ENCODE results near the gene BGN.

The BGN gene

DNA sequence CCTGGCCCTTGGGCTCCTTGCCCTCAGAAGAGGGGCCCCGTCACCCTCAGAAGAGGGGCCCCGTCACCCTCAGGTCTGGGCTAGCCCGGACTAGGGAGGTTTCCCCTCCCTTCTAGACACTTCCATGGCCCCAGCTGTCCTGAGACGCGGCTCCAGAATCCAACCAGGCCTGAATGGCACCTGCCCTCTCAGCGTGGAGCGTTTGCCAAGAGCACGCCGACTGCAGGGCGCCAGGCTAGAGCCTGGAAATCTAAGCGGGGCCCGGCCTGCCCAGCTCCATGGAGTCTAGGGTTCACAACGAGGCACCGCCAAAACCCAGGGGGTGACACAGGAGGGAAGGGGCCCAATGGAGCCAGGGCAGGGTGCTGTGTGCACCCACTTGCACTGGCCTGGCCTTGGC is 14.8 kb downstream of the BGN start:
- no peak for DNase-seq

DNA sequence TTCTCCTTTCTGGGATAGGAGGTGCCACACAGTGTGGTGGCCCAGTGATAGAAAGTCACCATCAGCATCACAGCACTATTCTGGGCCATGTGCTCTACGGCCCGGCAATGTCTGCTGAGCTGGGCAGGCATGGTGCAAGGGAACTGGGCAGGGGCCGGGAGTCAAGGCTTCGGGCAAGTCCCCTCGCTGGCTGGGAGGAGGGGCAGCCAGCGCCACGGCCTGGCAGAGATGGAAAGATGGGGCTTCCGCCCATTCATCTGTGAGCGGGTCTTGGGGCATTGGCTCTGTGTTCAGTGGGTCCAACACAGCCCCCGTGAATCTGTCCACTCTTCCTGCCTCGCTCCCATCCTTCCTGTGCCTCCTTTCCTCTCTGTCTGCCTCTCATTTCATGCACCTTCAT is 15.6 kb downstream of the BGN start:
- DNase-seq: no peak

DNA sequence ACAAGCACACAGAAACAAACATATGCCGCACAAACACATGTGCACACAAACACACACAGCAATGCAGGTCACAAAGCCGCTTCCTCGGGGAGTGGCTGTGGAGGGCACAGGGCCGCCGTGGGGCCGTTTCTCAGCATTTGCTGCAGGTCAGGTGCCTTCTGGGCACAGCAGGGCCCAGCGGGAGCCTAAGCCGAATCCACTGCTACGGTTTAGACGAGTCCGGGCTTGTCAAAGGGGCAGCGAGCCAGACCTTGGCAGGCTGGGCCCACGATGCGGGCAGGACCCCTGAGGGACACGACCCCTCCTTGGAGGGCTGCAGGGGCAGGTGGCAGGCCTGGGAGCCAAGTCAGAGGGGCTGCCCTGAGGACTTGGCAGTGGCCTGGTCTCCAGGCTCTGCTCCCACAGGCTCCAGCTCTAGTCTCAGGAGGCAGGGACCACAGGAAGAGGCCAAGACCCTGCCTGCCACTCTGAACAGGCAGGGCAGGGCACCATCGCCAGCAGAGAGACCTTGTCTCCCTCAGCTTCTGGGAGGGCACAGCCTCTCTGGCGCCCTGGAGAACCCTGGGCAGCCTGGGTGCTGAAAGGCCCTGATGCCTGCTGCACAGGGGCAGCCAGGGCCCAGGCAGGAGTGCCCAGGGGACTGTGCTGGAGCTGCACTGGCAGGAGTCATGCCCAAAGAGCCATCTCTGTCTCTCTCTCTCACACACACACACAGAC is 17.2 kb downstream of the BGN start:
- DNase-seq: no peak

DNA sequence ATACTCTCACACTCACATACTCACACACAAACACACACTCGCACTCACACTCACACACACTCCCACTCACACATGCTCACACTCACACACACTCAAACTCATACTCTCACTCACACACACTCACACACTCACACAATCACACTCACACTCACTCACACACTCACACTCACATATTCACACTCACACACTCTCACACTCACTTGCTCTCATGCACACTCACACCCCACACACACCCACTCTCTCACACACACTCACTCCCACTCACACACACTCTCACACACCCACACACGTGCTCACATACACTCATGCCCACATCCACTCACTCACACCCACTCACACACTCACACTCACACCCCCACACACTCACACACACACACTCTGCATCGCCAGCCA is 17.7 kb downstream of the BGN start:
- no peak for DNase-seq

DNA sequence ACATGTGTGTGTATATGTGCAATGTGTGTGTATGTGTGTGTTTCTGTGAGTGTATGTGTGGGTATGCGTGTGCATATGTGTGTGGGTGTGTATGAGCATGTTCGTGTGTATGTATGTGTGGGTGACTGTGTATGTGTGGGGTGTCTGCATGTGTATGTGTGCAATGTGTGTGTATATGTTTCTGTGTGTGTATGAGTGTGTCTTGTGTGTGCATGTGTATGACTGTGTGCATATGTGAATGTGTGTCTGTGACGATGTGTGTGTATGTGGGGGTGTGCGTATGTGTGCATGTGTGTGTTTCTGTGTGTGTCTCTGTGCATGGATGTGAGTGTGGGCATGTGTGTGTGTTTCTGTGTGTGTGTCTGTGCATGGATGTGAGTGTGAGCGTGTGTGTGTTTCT is 18.5 kb downstream of the BGN start:
- DNase-seq: no peak

DNA sequence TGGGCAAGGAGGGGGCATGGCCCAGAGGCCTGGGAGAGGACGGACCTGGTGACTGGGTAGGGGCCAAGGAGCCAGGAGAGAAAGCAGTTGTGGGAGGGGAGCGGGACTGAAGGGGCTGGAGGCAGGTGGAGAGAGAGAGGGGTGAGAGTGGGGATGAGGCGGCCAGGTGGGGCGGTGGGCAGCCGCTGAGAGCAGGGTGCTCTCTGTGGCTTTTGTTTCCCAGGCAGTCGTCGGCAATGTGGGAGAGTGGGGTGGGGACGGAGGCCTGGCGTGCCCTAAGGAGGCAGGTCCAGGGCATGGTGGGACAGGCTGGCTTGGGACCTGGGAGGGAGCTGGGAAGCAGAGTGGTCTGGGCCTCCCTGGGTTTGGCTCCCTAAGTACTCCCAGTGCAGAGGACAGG is 19.5 kb downstream of the BGN start:
- no peak for DNase-seq

DNA sequence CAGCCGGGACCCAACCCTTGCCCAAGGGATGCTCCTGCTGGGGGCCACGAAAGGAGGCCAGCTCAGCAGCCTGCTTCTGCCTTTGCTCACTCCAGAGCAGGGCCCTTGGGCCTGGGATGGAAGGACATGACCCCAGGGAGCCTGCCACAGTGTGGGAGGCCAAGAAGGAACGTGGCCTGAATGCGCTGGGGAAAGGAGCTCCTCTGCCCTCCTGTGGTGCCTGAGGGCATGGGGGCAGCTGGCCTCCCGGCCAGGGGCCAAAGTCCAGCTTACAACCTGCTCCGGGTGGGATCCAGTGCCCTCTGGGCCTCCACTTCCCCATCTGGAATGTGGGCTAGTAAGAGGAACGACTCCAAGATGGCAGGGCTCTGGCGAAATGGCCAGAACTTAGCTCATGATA is 20.7 kb downstream of the BGN start:
- no peak for DNase-seq

DNA sequence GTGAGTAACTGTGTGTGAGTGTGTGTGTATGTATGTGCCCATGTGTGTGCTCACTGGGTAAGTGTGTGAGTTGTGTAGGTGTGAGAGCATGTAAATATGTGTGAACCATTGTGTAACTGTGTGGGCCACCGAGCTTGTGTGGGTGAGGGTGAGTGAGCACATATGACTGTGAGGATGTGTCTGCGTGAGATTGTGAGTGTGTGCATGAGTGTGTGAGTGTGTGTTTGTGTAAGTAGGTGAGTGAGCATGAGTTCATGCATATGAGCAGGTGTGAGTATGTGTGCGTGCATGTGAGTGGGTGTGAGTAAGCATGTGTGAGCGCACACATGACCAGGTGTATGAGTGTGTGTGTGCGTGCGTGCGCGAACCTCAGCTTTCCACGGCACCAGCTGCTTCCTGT is 21.3 kb downstream of the BGN start:
- no peak for DNase-seq

DNA sequence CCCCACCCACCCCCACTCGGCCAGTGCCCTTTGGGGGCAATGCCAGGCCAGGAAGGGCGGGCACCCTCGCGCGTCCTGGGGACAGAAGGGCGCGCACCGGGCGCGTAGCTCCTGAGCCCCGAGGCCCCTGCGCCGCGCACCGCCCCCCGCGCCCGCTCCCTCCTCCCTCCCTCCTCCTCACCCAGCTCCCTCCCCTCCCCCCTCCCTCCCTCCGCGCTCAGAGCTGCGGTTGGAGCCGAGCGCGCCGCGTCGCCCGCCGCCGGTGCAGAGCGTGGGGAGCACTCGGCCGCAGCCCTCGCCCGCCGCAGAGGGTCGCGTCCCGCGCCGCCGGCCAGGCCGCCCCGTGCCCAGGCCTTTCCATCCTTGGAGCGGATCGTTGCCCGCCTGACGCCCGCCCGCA is 22.6 kb downstream of the BGN start, which contains the start of gene ATP2B3:
Gene ATP2B3, plus strand, starts transcription at position 220 of the 400 bp plus-strand sequence. CDS start 18,606 bp downstream, outside the sequence.
- no peak for DNase-seq

DNA sequence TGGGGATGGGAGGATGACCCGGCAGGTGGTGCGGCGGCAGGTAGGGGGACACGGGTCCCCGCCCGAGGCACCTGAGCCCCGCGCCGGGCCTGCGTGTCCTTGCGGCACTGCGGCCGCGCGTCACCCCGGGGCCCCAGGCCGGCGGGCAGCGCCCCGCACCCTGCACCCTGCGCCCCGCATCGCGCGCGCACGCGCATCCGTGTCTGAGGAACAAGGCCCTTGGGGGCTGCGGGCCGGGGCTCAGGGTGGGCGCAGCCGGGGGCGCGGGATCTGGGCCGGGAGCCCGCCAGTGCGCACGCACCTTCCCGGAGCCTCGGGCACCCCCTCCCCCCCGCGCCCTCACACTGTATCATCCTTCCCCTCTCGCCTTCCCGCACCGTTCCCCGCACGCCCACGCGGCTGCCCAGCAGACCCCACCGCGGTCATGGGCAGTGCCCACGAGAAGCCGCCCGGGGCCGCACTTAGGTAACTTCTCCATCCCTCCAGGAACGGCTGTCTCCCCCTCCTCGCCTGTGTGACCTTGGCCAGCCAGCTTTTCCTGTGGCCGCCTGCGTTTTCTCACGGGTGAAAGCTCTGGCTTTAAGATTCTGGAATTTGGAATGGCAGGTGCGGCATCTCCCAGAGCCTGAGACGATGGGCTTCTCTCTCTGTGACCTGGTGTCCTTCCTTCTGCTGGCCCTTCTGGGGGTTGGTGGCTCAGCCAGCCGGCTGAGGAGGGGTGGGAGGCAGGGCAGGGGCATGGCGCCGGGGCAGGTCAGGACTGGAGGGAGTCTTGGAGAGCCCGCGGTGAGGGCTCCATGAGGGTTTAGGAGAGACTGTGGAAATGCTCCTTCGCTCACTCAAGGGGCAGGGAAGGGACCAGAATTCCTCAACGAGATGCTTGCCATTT is 23.4 kb downstream of the BGN start:
- DNase-seq: no peak

DNA sequence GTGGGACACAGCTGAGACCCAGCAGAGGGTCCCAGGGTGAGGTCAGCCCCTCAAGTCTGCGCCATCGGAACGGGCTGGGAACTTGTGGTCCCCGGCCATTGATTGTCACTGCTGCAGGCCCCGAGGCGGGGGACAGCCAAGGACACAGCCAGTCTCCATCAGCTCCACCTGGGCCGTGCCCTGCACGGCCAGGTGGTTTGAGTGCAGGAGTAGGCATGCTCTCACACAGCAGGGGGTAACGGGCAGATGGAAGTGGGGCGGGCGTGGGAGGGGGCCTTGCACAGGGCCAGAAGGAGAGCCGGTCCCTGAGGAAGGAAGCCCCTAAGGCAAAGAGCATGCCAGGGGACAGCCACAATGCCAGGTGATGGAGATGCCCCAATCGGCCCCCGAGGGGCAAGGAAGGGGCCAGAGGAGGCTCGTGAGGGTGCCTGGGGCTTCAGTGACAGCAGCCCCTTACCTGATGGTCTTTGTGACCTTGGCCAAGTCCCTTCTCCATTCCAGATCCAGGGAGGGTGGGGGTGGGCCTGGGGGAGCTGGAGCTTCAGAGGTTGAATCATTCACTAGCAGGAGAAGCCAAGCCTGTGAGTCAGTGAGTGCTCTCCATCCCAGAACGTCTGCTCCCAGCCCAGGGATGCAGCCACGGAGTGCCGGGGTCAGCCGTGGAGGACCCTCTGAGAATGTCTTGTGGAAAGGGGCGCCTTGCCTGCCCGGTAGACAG is 24.9 kb downstream of the BGN start:
- DNase-seq: no peak

DNA sequence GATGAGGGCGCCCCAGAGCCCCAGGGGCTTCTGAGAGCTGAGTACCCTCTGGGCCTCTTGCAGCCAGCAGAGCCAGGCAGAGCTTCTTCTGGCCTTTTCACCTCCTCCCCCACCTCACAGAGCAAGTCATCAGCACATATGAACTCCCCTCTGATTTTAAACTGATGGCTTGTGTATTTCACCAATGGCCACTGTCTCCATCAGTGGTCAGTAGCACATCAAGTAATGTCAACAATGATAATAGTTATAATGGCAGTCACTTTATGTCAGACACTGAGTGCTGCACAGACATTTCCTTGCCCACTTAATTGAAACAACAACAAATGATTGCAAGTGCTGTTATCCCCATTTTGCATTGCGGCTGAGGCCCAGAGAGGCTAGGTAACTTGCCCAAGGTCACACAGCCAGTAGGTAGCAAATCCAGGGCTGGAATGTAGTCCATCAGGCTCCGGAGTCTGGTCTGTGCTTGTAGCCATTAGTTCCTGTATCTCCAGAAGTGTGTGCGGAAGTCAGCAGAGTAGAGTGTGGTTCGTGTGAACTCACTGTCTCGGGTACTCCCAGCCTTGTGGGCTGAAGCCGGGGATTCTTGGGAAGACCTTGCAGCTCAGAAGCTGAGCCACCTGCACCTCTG is 25.6 kb downstream of the BGN start:
- DNase-seq: no peak

DNA sequence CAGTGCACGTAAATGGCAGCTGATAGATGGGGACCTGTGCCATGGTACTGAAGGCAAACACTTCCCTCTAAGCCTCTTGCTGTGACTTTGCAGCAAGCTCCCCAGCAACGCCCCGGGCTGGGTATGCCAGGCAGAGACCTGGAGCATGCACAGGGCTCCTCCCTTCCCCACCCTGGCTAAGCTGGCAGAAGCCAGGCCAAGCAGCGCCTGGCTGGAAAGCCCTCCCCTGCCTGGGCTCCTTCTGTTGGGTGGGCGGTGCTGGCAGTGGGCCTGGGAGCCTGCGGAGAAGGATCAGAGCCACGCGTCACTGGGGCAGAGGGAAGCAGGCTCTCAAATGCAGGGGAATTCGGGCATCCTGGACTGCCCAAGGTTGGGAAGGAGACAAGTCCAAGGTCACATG is 26.3 kb downstream of the BGN start:
- no peak for DNase-seq

DNA sequence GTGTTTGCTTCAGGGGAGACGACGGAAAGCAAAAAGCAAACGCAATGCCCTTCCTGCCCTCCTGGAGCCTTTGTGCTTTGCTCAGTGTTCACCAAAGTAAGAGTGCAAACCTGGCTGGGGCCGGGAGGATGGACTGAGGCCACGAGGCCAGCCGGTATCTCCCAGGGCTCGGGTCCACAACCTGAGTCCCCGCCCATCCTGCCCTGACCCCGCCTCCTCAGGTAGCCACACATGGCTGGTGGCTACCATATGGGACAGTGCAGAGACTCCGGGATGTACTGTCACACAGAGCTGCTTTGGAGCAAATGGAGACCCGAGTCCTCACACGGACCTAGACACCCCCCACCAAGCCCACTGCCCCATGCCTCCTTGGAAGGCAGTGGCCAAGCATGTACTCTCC is 27.5 kb downstream of the BGN start:
- DNase-seq: no peak

DNA sequence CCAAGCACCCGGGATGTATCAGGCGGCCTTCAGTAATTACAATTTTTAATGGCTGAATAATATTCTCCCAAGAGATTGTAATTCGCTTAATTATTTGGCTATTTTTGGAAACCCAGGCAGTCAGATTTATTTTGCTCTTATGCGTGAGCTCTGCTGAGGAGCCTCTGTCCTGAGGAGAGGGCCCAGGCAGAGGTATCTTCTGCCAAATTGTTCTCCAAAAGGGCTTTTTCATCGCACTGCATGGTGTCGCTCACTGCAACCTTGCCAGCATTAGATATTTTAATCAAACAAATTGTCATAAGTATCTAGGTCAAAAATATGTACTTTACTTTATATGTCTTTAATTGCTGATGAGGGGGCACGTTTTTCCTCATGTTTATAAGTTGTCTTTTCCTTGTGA is 28.5 kb downstream of the BGN start:
- DNase-seq: no peak

DNA sequence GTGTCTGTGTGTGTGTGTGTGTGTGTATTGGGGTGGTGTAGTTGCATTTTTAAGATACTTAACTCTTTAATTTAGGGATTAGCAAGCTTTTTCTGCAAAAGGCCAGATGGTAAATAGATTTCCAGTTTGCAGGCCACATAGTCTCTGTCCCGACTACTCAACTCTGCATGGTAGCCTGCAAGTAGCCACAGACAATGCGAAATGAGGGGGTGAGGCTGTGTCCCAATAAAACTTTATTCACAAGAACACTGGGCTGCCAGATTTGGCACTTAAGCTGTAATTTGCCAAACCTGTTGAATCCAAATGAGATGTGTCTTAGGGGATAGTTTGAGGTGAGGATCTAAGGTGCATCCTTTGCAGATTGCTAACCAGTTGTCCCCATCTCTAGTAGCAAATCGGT is 29.5 kb downstream of the BGN start:
- no peak for DNase-seq

DNA sequence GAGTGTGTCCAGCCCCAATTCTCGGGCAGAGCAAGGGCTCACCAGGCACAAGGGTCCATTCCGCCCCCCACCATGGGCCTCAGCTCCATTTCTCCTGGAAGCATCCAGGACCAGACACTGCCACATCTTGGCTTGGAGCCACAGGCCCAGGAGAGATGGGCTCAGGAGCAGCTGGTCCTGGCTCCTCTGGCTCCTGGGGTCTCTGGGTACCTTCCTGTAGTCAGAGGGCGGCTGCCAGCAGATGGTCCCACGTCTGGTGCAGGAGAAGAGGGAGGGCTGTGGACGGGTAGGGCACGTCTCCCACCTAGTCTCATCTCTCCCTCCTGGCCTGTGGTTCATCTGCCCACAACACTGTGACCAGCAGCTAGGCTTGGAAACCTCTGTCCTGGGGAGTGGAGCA is 30.7 kb downstream of the BGN start:
- no peak for DNase-seq

DNA sequence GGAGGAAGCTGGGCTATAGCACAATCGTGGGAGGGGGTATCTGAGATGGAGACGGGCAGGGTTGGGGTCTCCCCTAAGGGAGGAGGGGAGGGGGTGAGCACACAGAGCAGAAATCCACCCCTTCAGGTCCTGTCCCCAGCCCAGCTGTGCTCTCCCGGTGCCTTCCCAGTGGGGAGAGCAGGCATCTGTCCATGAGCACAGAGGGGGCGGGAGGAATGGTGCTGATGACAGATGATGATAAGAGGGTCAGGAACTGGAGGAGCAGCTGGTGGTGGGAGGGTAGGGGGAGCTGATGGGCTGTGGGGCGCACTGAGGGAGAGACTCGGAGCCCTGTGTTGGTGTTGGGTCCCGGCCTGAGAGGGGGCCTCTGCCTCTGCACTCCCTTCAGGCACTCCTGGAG is 31.3 kb downstream of the BGN start:
- no peak for DNase-seq

DNA sequence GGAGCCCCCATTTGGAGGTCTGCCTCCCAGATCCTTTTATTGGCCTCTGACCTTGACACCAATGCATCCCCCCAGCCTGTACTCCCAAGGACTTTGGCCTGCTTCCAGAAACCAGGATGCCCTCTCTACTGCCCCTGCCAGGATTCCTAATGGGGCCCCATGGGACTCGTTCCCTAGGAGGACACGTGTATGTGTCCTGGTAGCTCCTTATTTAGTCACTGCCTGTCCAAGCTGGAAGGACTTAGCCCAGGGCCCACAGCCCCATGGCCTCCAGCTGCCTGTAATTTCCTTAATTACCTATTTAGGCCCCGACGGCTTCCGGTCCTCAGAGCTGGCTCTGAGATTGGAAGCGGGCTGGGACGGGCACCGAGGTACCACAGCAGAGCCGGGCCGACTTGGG is 32.0 kb downstream of the BGN start:
- DNase-seq: no peak

DNA sequence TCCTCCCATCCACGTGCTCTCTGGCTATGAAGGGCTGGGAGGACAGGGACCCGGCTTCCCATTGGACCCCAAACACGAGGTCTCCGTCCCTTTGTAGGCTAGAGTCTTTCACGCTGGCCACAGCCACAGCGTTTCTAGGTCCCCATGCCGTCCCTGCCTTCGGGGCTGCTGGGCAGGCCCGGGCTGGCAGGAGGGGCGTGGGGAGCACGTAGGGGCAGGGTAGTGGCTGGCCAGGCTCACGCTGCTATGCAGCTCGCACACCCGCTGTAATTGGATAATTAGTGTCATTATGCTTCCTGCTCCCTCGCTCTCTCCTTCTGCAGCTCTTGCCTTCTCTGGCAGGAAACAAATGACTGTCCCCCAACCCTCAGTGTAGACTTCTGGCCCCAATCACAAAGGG is 32.4 kb downstream of the BGN start:
- no peak for DNase-seq

DNA sequence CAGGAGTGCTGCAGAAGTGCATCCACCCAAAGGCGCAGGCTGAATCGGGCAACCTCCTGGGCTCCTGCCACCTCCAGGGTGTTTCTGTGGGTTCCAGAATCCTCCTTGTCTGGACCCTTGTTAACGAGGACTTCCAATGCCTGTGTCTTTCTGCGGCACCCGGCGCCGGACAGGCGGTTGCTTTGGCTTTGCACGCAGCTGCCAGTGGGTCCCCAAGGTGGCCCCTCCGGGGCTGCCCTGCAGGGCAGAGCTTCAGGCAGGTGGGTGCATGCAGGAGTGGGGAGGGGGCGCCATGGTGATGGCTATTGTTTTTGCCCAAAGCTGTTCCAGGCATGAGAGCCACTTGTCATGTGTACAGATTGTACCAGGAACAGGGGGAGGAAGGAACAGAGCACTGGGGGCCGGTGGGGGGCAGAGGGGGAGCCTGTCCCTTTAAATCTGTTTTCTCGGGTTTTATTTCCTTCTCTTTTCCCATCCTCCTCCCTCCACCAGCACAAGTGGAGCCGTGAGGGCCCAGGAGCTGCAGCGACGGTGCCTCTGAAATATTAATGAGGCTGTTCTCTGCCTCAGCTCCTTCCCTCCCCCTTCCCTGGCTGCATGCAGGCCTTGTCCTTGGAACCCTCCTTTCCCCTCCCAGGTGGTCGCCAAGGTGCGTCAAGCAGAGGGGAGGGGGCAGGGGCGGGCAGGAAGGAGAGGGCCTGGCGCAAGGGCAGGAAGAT is 35.8 kb downstream of the BGN start:
- DNase-seq: no peak

DNA sequence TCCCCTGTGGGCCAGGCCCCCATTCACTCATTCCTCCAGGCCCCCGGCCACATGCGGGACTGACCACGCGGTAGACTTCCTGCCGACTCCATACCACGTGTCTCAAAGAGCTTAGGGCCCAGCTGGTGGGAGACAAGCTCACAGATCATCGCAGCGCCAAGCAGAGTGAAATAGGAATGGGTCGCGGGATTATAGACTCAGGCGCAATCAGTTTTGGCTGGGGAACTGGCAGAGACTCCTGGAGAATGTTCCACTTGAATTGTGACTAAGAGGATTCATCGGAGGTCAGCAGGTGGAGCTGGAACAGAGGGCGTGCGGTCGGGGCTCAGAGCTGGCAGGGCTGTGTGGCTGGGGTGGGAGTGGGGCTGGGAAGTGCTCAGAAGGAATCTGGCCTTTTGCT is 38.3 kb downstream of the BGN start:
- no peak for DNase-seq

DNA sequence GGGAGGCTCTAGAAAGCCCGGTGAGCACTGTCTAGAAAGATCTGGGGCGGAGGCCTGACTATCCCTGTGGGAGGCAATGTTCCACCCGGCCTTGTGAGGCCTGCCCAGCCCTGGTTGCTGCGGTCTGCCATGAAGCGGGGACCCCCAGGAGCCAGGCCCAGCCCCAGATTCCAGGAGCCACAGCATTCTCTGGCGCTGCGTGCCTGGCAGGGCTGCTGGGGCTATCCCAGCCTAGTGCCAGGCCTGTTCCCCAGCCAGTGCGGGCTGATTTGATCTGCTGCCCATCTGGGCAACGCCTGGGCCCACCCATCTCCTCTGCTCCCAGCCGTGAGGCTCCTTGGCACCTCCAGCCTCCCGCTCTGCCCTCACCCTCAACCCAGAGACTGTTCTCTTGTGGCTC is 42.3 kb downstream of the BGN start:
- no peak for DNase-seq

Measured in CD4-positive, alpha-beta T cell treated with Interleukin-17A for 4 hours (primary cell).